ENCODE results near the gene ERBB4.
"Not testable (repeated sequence)": the region's sequence is repeated elsewhere in the genome, so short reads cannot be mapped to it uniquely, and the experiment has no call there.

DNA sequence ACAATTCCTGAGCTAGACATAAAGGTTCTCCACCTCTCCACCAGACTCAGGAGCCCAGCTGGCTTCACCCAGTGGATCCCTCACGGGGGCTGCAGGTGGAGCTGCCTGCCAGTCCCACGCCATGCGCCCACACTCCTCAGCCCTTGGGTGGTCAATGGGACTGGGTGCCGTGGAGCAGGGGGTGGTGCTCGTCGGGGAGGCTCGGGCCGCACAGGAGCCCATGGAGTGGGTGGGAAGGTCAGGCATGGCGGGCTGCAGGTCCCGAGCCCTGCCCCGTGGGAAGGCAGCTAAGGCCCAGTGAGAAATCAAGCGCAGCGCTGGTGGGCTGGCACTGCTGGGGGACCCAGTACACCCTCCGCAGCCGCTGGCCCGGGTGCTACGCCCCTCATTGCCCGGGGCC is 1014.4 kb downstream of the ERBB4 start:
- TF ChIP-seq, protein P1, sequence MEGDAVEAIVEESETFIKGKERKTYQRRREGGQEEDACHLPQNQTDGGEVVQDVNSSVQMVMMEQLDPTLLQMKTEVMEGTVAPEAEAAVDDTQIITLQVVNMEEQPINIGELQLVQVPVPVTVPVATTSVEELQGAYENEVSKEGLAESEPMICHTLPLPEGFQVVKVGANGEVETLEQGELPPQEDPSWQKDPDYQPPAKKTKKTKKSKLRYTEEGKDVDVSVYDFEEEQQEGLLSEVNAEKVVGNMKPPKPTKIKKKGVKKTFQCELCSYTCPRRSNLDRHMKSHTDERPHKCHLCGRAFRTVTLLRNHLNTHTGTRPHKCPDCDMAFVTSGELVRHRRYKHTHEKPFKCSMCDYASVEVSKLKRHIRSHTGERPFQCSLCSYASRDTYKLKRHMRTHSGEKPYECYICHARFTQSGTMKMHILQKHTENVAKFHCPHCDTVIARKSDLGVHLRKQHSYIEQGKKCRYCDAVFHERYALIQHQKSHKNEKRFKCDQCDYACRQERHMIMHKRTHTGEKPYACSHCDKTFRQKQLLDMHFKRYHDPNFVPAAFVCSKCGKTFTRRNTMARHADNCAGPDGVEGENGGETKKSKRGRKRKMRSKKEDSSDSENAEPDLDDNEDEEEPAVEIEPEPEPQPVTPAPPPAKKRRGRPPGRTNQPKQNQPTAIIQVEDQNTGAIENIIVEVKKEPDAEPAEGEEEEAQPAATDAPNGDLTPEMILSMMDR (IDR thresholded peaks at IDR 0.05), result not testable (repeated sequence)
- not testable (repeated sequence) for TF ChIP-seq POLR2A, EP300, POLR2AphosphoS5 (IDR thresholded peaks at IDR 0.05)
